ENCODE measurements around the gene NRXN3. TPM values are rescaled to one million over a fixed set of nuclear protein-coding genes. Genes with fewer than 3 reads are reported as not detected.

NRXN3 gene
- total RNA-seq, 4 donors from 2014 or later = 4.1 to 11.9 (median 5.8) TPM

- Histone ChIP-seq H3K9me3 (no peaks in the 10 kb centered on the region), H3K27me3 (no peaks in the 10 kb centered on the region), H3K36me3 (no peaks in the 10 kb centered on the region), H3K27ac (no peak overlapping the region), H3K4me1 (no peaks in the 10 kb centered on the region), H3K4me3 (no peak overlapping the region)
- DNase-seq = no peak
- TF ChIP-seq EP300 (IDR thresholded peaks at IDR 0.05; ENCODE audit: low read depth) (no peak), CTCF (IDR thresholded peaks at IDR 0.05) (no peak)
- in situ Hi-C loops (cut with MboI; ENCODE audit: low pct_ligation_motif_present in 1 of 4, low pct_unique_long_range_greater_than_20kb in 1 of 4, low sequenced_read_pairs in 3 of 4) (no loop called here), intact Hi-C loops (cut with DNase I; ENCODE audit: low total_unique reads) (no loop called here)
- 66 to 69% methylated on average over 3 of the region's 3 CpGs for WGBS, 2 donors (ENCODE audit: low coverage in 1 of 2)
Measured at GRCh38 chr14:78698991-78699390, 528.8 kb downstream of the NRXN3 start.

GRCh38 chr14:78700236-78700635 lies 530.1 kb downstream of the NRXN3 start:
- WGBS, 2 donors (ENCODE audit: low coverage in 1 of 2) = 79% methylated on average over 2 of the region's 2 CpGs
- in situ Hi-C loops (cut with MboI; ENCODE audit: low pct_ligation_motif_present in 1 of 4, low pct_unique_long_range_greater_than_20kb in 1 of 4, low sequenced_read_pairs in 3 of 4) (no loop called here), intact Hi-C loops (cut with DNase I; ENCODE audit: low total_unique reads) (no loop called here)
- H3K27me3 ChIP-seq = no peaks in the 10 kb centered on the region
- no peak overlapping the region for H3K27ac ChIP-seq
- DNase-seq = no peak
- no peaks in the 10 kb centered on the region for H3K36me3 ChIP-seq
- no peaks in the 10 kb centered on the region for H3K9me3 ChIP-seq
- TF ChIP-seq CTCF (IDR thresholded peaks at IDR 0.05) (no peak), POLR2A (IDR thresholded peaks at IDR 0.05) (no peak), POLR2AphosphoS5 (IDR thresholded peaks at IDR 0.05) (no peak), EP300 (IDR thresholded peaks at IDR 0.05; ENCODE audit: low read depth) (no peak)
- H3K4me1 ChIP-seq = peaks cover 0 to 9% (median 4%) of the 10 kb centered on the region in 4 donors
- no peak overlapping the region for H3K4me3 ChIP-seq

- TF ChIP-seq CTCF (IDR thresholded peaks at IDR 0.05) = no peak
- TF ChIP-seq EP300 (IDR thresholded peaks at IDR 0.05; ENCODE audit: low read depth) = no peak
- no peak for TF ChIP-seq POLR2A (IDR thresholded peaks at IDR 0.05)
- no peak for TF ChIP-seq POLR2AphosphoS5 (IDR thresholded peaks at IDR 0.05)
- no peaks in the 10 kb centered on the region for H3K9me3 ChIP-seq
- peaks cover 0 to 19% (median 7%) of the 10 kb centered on the region in 4 donors for H3K4me1 ChIP-seq
- intact Hi-C loops (cut with DNase I; ENCODE audit: low total_unique reads) = no loop called here
- H3K36me3 ChIP-seq = no peaks in the 10 kb centered on the region
- in situ Hi-C loops (cut with MboI; ENCODE audit: low pct_ligation_motif_present in 1 of 4, low pct_unique_long_range_greater_than_20kb in 1 of 4, low sequenced_read_pairs in 3 of 4) = no loop called here
- H3K27ac ChIP-seq = no peak overlapping the region
- DNase-seq = no peak
- H3K4me3 ChIP-seq = no peak overlapping the region
- H3K27me3 ChIP-seq = no peaks in the 10 kb centered on the region
- 86 to 89% methylated on average over 5 of the region's 5 CpGs for WGBS, 2 donors (ENCODE audit: low coverage in 1 of 2)
Measured at GRCh38 chr14:78701246-78701645, 531.1 kb downstream of the NRXN3 start.

GRCh38 chr14:78704965-78705364 lies 534.8 kb downstream of the NRXN3 start:
- H3K4me1 ChIP-seq = peaks cover 0 to 25% (median 7%) of the 10 kb centered on the region in 4 donors
- no peak for DNase-seq
- no peaks in the 10 kb centered on the region for H3K27me3 ChIP-seq
- intact Hi-C loops (cut with DNase I; ENCODE audit: low total_unique reads) (no loop called here), in situ Hi-C loops (cut with MboI; ENCODE audit: low pct_ligation_motif_present in 1 of 4, low pct_unique_long_range_greater_than_20kb in 1 of 4, low sequenced_read_pairs in 3 of 4) (no loop called here)
- no peaks in the 10 kb centered on the region for H3K9me3 ChIP-seq
- no peak overlapping the region for H3K27ac ChIP-seq
- WGBS, 2 donors (ENCODE audit: low coverage in 1 of 2) = 47 to 74% methylated on average over 3 to 4 of the region's 4 CpGs
- H3K4me3 ChIP-seq = no peak overlapping the region
- no peaks in the 10 kb centered on the region for H3K36me3 ChIP-seq
- no peak for TF ChIP-seq CTCF (IDR thresholded peaks at IDR 0.05)
- TF ChIP-seq EP300 (IDR thresholded peaks at IDR 0.05; ENCODE audit: low read depth) = no peak
